ENCODE results near the gene MAP3K3. TPM values are rescaled to one million over a fixed set of nuclear protein-coding genes. Genes with fewer than 3 reads are reported as not detected.

MAP3K3 gene
- total RNA-seq, 1 experiment from 2014 or later: 24.3 TPM

GRCh38 chr17:63705657-63706056 is 83.4 kb downstream of the MAP3K3 start:
- no peak overlapping the region for H2BK12ac ChIP-seq (ENCODE audit: insufficient read length, low read depth, low read length)
- H4K5ac ChIP-seq (ENCODE audit: insufficient read length, low read depth, low read length): no peak overlapping the region
- no CpG with 5 or more reads among the region's 3 CpGs for WGBS (ENCODE audit: extremely low coverage, insufficient read length, low lambda C conversion rate)
- H4K20me1 ChIP-seq (ENCODE audit: control insufficient read depth, insufficient read depth, insufficient read length): no peaks in the 10 kb centered on the region
- Mint-ChIP-seq H3K4me1 (peaks cover 16 to 23% of the 10 kb centered on the region in 2 experiments), H3K27ac (peak overlapping the region in 1 of 3 experiments; percentile 5; a peak in 1 of 7 replicates), H3K9me3 (no peaks in the 10 kb centered on the region), H3K27me3 (ENCODE audit: low read depth) (peaks cover 5% of the 10 kb centered on the region), H3K4me3 (no peak overlapping the region), H3K36me3 (ENCODE audit: insufficient read depth in 1 of 3, low read depth in 3 of 3) (peaks cover 13 to 62% (median 41%) of the 10 kb centered on the region in 3 experiments)
- no peak overlapping the region for H3T11ph ChIP-seq (ENCODE audit: low read length)
- no peak overlapping the region for H3K4ac ChIP-seq (ENCODE audit: low read depth, low read length)
- no peak overlapping the region for H2BK20ac ChIP-seq (ENCODE audit: low read depth, low read length, poor library complexity, severe bottlenecking)
- peaks cover 8% of the 10 kb centered on the region for H3K23me2 ChIP-seq (ENCODE audit: insufficient read length, low read depth, low read length, poor library complexity, severe bottlenecking)
- no peak overlapping the region for H2BK120ac ChIP-seq (ENCODE audit: low read depth, low read length, poor library complexity, severe bottlenecking)
- no peak overlapping the region for H2AFZ ChIP-seq (ENCODE audit: low read length)
- no peak overlapping the region for H2AK5ac ChIP-seq (ENCODE audit: insufficient read length, low read length)
- H3K79me2 ChIP-seq (ENCODE audit: insufficient read depth, low read length): no peaks in the 10 kb centered on the region
- no peaks in the 10 kb centered on the region for H3K4me1 ChIP-seq (ENCODE audit: insufficient read depth, low read length)
- H2BK15ac ChIP-seq (ENCODE audit: low read depth, low read length): no peak overlapping the region
- no peaks in the 10 kb centered on the region for H3K79me1 ChIP-seq (ENCODE audit: insufficient read depth, low read depth, low read length, poor library complexity, severe bottlenecking)
- H3K4me2 ChIP-seq (ENCODE audit: insufficient read depth, insufficient read length, low read length): no peak overlapping the region
- no peaks in the 10 kb centered on the region for H3K9me3 ChIP-seq (ENCODE audit: control insufficient read depth, low read depth, low read length)
- no peak overlapping the region for H3K27ac ChIP-seq (ENCODE audit: insufficient read length, low read depth, low read length)
- H3K56ac ChIP-seq (ENCODE audit: insufficient read length, low read depth, low read length): no peak overlapping the region
- no peak overlapping the region for H3K14ac ChIP-seq (ENCODE audit: insufficient read depth, low read length)
- TF ChIP-seq, protein P1, sequence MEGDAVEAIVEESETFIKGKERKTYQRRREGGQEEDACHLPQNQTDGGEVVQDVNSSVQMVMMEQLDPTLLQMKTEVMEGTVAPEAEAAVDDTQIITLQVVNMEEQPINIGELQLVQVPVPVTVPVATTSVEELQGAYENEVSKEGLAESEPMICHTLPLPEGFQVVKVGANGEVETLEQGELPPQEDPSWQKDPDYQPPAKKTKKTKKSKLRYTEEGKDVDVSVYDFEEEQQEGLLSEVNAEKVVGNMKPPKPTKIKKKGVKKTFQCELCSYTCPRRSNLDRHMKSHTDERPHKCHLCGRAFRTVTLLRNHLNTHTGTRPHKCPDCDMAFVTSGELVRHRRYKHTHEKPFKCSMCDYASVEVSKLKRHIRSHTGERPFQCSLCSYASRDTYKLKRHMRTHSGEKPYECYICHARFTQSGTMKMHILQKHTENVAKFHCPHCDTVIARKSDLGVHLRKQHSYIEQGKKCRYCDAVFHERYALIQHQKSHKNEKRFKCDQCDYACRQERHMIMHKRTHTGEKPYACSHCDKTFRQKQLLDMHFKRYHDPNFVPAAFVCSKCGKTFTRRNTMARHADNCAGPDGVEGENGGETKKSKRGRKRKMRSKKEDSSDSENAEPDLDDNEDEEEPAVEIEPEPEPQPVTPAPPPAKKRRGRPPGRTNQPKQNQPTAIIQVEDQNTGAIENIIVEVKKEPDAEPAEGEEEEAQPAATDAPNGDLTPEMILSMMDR (conservative IDR thresholded peaks at IDR 0.05): no peak
- no peaks in the 10 kb centered on the region for H3K27me3 ChIP-seq (ENCODE audit: insufficient read depth, low read length)
- H3K23ac ChIP-seq (ENCODE audit: insufficient read length, low read depth, low read length): no peak overlapping the region
- no peak overlapping the region for H2BK5ac ChIP-seq (ENCODE audit: insufficient read length, low read length)
- H3K18ac ChIP-seq (ENCODE audit: insufficient read length, low read depth, low read length): no peak overlapping the region
- DNase-seq: no peak
- no peak overlapping the region for H4K91ac ChIP-seq (ENCODE audit: insufficient read length, low read depth, low read length)
- H3K9ac ChIP-seq (ENCODE audit: extremely low read depth, insufficient read length, low read length): no peak overlapping the region
- H4K8ac ChIP-seq (replicated peaks; ENCODE audit: insufficient read length, low read depth, low read length): no peak overlapping the region
